H1 (cell line): Measurements from ENCODE around the gene TMEM92.

ENCODE experiments used
- CTCF ChIP-seq, 3 experiments: IDR thresholded peaks; 1 replicate in 2 of 3; 2 replicates in 1 of 3; pipeline versions ENCODE4 v1.5.1 to v1.6.1; 2011; ENCODE audit warnings: low read length in 3 of 3, mild to moderate bottlenecking in 3 of 3, inconsistent platforms in 2 of 3, low read depth in 1 of 3, moderate library complexity in 1 of 3; ENCODE audit not compliant: insufficient read depth in 1 of 3; ENCODE audit errors: control extremely low read depth in 1 of 3
- YY1 ChIP-seq: IDR thresholded peaks from 2 replicates; pipeline ENCODE4 v1.6.1; 2011; ENCODE audit warnings: low read depth, mild to moderate bottlenecking, low read length

GRCh38 chr17:50330151-50330775 lies 56.0 kb downstream of the TMEM92 start:
- TF ChIP-seq CTCF (IDR thresholded peaks at IDR 0.05; ENCODE audit: control extremely low read depth in 1 of 3, insufficient read depth in 1 of 3, low read depth in 1 of 3, low read length in 3 of 3) (no peak), YY1 (no peak)
